DMS114 treated with DMSO at 0.1 percent for 48 hours (cell line): ENCODE measurements around the gene USP3.

Experiments
- DNase-seq: peaks from one replicate; lab custom pipeline; 2025; ENCODE audit not compliant: unreplicated experiment; lab: John Stamatoyannopoulos, UW

USP3 gene, protein sequence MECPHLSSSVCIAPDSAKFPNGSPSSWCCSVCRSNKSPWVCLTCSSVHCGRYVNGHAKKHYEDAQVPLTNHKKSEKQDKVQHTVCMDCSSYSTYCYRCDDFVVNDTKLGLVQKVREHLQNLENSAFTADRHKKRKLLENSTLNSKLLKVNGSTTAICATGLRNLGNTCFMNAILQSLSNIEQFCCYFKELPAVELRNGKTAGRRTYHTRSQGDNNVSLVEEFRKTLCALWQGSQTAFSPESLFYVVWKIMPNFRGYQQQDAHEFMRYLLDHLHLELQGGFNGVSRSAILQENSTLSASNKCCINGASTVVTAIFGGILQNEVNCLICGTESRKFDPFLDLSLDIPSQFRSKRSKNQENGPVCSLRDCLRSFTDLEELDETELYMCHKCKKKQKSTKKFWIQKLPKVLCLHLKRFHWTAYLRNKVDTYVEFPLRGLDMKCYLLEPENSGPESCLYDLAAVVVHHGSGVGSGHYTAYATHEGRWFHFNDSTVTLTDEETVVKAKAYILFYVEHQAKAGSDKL

DNA sequence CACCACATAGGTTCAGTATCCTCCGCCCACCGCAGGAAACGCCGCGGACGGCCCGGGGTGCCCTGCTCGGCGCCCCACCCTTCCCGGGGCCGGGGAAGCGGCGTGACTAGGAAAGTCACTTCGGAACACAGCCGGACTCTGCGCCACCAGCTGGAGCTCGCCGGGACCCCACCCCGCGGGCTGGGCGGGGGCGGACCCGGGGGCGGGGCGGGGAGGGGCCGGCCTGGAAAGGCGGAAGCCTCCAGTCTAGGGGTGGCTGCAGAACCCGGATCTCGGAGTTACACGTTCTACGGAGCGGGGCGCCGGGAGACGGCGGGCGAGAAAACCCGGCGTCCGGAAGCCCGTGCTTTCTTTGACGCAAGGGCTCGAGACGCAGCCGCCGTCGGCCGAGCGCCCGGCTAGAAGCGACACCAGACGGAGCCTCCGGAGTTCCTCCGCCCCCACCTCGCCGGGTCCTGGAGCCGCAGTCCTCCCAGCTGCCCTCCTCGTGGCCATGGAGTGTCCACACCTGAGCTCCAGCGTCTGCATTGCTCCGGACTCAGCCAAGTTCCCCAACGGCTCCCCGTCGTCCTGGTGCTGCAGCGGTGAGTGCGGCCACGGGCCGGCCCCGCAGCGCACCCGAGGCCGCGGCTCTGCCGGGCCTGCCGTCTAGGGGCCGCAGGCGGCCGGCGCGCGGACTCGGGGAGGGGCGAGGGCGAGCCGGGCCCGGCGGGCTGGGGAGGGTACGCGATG lies at the start of gene USP3:
TSS of gene USP3 (plus strand) at position 347 of the 732 bp plus-strand sequence. CDS start at position 494, 147 bp downstream.
- DNase-seq, result peak; percentile 88

- DNase-seq, result no peak
Observed at GRCh38 chr15:63456258-63456657, 48.1 kb upstream of the USP3 start.

GRCh38 chr15:63457379-63457778 lies 47.0 kb upstream of the USP3 start:
- no peak for DNase-seq

DNA sequence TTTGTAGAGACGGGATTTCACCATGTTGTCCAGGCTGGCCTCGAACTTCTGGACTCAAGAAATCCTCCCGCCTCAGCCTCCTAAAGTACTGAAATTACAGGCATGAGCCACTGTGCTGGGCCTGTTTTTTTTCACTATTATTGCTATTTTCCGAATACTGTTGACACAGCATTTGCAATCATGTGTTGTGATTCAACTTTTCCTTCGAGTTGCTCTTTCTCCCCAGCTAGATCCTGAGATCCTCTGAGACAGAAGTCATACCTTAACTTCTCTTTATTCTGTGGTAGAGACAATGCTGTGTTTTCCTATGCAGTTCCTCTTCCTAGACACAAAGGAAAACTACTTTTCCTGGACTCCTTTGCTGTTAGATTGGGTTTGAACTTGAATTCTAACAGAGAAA lies 46.4 kb upstream of the USP3 start:
- no peak for DNase-seq

- DNase-seq, result no peak
Observed at GRCh38 chr15:63458794-63459395, 45.5 kb upstream of the USP3 start.

DNA sequence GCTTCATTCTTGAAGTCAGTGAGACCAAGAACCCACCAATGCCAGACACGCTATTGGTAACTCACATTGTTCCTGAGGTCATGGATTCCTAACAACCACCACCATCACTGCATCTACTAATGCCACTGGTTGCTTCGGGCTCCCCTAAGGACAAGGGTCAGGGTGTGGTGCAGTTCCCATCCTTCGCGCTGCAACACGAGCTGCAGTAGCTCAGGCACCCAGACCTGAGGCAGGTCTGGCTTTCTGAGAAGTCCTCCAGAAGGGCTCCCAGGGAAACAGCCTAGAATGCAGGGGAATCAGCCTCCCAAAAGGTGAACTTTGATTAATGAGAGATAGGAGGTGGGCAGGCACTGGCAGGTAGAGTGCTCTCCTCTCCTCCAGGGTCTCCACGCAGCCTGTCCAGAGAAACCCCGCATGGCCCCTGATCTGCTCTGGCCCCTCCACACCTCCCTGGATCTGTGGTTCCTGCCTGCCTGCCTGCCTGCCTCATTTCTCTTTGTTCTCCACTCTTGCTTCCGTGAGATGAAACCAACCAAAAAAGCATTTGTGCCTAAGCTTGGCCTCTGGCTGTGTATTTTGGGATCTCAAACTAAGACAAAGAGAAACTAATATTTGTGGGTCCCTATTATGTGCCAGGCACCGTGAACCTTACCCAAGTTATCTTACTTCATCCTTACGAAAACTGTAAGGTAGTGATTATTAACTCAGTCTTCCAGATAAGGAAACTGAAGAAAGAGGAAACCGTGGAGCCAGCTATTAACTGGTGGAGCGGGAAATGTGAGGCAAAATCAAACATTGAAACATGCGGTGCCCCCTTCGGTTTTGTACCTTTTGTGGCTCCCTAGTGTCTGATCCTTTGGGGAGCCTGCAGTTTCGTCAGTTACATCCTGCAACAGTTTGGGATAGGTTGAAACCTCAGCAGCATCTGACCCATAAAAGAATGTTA lies 43.9 kb upstream of the USP3 start:
- DNase-seq, result no peak

- no peak for DNase-seq
Observed at GRCh38 chr15:63461230-63461985, 43.0 kb upstream of the USP3 start.

GRCh38 chr15:63462088-63462487 lies 42.3 kb upstream of the USP3 start:
- no peak for DNase-seq

- DNase-seq, result no peak
Observed at GRCh38 chr15:63463036-63463435, 41.4 kb upstream of the USP3 start.

DNA sequence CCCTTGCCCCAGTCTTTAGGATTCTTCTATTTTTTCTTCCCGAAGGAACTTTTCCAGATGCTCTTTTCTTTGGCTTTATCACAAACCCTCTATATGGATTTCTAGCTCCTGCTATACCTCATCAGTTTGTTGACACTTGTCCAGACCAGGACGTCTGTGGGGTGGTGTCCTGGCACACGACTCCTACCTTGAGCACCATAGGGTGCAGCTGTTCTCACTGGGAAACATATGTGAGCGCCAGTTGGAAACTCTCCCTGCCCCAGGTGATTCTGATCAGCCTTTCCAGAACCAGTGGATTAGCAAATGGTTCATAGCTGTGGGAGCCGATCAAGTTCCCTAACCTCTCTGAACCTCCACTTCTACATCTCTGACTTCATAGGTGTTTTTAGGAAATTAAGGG lies 40.6 kb upstream of the USP3 start:
- no peak for DNase-seq

GRCh38 chr15:63465104-63465503 lies 39.3 kb upstream of the USP3 start:
- DNase-seq, result no peak

DNA sequence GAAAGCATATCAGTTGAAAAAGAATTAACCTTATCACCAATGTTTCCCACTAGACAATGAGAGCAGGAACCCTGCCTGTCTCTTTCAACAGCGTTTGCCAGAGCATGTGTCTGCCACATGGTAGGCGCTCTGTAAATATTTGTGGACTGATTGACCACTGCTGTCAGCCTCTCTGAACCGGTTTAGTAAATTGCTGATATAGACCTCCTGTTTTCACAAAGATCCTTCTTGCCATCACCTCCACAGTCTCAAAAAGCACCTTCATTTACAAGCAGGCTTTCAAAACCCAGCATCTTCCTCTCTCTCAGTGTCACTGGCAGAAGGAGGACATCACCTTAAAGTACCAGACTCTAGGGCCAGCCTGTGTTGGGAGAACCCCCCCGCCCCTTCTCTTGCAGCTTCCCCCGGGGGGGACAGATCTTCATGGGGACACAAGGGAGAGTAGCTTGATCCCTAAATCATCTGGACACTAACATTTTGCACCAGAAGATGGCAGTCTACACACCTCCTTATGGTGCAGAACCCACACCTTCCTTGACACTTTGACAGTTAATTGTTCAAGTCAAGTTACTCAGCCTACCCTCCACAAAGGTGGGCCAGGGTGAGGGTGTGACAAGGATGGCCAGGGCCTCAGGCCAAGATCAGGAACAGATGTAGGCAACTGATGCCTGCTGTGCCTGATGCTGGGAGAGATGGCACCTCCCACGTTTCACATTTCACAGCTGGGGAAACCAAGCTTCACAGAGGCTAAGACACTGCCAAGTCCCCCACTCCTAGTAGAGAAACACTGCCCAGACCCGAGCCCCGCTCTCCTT lies 37.8 kb upstream of the USP3 start:
- DNase-seq, result peak; percentile 66

DNA sequence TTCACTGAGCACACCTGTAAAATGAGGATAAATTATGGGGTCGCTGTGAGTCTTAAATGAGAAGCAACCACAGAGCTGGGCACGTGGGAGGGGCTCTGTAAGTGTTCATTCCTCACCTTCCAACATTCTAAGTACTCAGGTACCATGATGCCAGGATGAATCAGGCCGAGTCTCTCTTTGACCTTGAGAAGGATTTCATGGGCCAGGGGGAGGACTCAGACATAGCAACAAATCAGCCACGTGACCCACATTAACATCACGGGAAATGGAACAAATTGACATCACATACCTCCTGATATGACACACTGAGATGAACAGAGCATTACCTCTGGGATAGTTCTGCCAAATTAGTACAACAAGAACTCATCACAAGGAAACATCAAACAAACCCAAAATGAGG lies 35.2 kb upstream of the USP3 start:
- DNase-seq, result no peak

DNA sequence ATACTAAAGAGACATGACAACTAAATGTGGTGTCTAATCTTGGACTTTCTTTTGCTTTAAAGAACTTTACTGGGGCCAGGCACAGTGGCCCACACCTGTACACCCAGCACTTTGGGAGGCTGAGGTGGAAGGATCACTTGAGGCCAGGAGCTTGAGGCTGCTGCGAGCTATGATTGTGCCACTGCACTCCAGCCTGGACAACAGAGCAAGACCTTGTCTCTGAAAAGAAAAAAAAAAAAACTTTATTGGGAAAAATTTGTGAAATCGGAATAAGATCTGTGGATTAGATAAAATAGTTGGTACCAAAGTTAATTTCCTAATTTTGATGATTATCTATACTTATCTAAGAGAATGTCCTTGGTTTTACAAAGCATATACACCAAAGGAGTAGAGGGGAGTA lies 34.4 kb upstream of the USP3 start:
- no peak for DNase-seq

DNA sequence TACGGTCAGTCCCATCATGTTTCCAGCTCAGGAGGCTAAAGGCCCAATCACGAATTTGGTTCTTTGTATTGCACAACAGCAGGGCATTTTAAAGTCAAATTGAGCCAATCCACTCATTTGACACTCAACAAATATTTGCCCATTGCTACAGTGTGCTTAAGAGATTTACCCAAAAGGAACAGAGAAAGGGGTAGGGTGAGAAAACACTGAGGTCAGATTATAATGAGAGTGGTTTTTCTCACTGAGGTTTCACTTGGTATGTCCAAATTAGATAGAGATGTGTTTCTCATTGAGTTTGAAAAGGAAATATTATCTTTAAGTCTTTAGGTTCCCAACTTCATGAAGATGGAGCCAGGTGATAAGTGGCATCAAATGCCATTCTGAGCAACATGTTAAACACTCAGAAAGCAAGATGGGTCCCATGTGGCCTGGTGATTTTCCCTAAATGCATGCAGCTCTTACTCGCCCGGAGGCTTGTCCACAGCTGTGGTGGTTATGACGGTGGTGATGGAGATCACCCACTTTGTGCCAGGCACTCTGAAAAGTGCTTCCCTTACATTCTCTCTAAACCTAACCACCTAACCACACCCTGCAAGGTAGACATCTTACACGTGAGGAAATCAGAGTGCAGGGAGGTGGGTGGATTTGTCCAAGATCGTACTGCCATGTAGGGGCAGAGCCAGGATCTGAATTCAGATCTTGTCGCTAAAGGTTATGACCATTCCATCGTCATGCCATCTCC lies 31.2 kb upstream of the USP3 start:
- no peak for DNase-seq

GRCh38 chr15:63473749-63473998 lies 30.7 kb upstream of the USP3 start:
- DNase-seq, result no peak

GRCh38 chr15:63473999-63474809 lies 30.2 kb upstream of the USP3 start:
- no peak for DNase-seq

DNA sequence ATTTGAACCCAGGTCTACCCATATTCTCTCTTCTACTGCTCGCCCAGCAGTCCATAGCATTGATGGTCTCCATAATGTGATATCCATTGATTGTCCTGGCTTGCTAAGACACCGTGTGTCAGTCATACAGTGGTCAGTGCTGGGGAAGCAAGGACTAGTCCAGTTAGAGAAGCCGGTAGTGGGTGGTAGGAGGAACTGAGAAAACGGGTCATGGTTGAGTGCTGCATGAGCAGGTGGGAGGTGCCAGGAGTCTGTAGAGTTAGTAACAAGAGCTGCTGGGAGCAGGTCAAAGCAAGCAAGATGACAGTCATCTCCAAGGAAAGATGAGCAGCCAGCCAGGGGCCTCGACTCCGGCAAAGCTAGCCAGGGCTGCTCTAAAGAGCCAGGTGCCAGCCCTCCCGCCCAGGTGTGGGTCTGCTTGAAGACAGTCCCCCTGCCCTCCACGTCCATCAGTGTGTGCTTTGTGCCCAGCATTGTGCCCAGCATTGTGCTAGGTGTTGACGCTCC lies 29.5 kb upstream of the USP3 start:
- DNase-seq, result no peak
